Ectodermal cell (in vitro differentiated cells): ENCODE measurements around the gene USP17L21.
"Not testable (repeated sequence)": the region's sequence is repeated elsewhere in the genome, so short reads cannot be mapped to it uniquely, and the experiment has no call there.

ENCODE experiments used
- H3K27ac ChIP-seq: 2 replicates; pipeline ENCODE4 v1.7.0; 2013; ENCODE audit warnings: mild to moderate bottlenecking, low read depth, low read length; ENCODE audit not compliant: insufficient read depth, poor library complexity, severe bottlenecking
- H3K27me3 ChIP-seq: 2 replicates; pipeline ENCODE4 v1.7.0; 2013; ENCODE audit warnings: mild to moderate bottlenecking, low read length; ENCODE audit not compliant: insufficient read depth, control insufficient read depth, poor library complexity, severe bottlenecking
- H3K36me3 ChIP-seq: one replicate; pipeline ENCODE4 v1.7.0; 2013; ENCODE audit warnings: low read length; ENCODE audit not compliant: control insufficient read depth, insufficient read depth
- H3K4me1 ChIP-seq: one replicate; pipeline ENCODE4 v1.7.0; 2013; ENCODE audit warnings: low read length; ENCODE audit not compliant: control insufficient read depth, insufficient read depth
- H3K4me3 ChIP-seq: 2 replicates; pipeline ENCODE4 v1.7.0; 2013; ENCODE audit warnings: low read depth, low read length, control low read depth; ENCODE audit not compliant: insufficient read depth
- H3K9me3 ChIP-seq: 2 replicates; pipeline ENCODE4 v1.7.0; 2013; ENCODE audit warnings: mild to moderate bottlenecking, low read length, moderate library complexity; ENCODE audit not compliant: control insufficient read depth
- WGBS, 2 experiments: methylation state at CpG; one replicate each; pipeline ENCODE4 v1.1.7; 2013; ENCODE audit warnings: missing lambda C conversion rate in 2 of 2; 5-methylcytosine and 5-hydroxymethylcytosine counted together

USP17L21 gene

GRCh38 chr4:9253078-9253477 lies 9.6 kb upstream of the USP17L21 start, which contains the start of gene USP17L19:
TSS of gene USP17L19 (plus strand) at chr4:9253378. CDS start at chr4:9253378, 0 bp downstream.
- not testable (repeated sequence) for H3K27me3 ChIP-seq, H3K36me3 ChIP-seq, H3K4me3 ChIP-seq, H3K4me1 ChIP-seq, H3K27ac ChIP-seq, H3K9me3 ChIP-seq
- WGBS, 2 experiments = no CpG with 5 or more reads among the region's 13 CpGs

GRCh38 chr4:9257824-9258223 lies 4.8 kb upstream of the USP17L21 start, which contains the start of gene USP17L20:
TSS of gene USP17L20 (plus strand) at chr4:9258124. CDS start at chr4:9258124, 0 bp downstream.
- WGBS, 2 experiments = no CpG with 5 or more reads among the region's 15 CpGs
- H3K4me1 ChIP-seq, H3K36me3 ChIP-seq, H3K4me3 ChIP-seq, H3K27me3 ChIP-seq, H3K9me3 ChIP-seq, H3K27ac ChIP-seq: not testable (repeated sequence)

DNA sequence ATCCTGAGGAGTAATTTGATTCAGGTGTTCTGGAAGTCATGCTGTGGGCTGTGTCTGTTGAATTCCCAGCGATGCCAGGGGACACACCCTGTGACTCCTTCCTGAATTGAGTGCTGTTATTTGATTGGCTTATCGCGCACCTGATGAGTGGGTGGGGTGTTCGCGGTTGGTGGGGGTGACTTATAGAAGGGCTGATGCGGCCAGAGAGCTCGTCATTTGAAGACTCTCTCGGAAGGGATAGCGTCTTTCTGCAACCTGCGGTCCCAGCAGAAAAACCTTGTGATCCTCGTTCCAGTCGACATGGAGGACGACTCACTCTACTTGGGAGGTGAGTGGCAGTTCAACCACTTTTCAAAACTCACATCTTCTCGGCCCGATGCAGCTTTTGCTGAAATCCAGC lies 4.6 kb downstream of the USP17L21 start, which contains the start of gene USP17L22:
Gene USP17L22, plus strand, starts transcription at position 301 of the 400 bp plus-strand sequence. Its CDS starts 0 bp downstream, at position 301.
- H3K4me3 ChIP-seq, H3K9me3 ChIP-seq, H3K27ac ChIP-seq, H3K36me3 ChIP-seq, H3K4me1 ChIP-seq, H3K27me3 ChIP-seq: not testable (repeated sequence)
- no CpG with 5 or more reads among the region's 15 CpGs for WGBS, 2 experiments

DNA sequence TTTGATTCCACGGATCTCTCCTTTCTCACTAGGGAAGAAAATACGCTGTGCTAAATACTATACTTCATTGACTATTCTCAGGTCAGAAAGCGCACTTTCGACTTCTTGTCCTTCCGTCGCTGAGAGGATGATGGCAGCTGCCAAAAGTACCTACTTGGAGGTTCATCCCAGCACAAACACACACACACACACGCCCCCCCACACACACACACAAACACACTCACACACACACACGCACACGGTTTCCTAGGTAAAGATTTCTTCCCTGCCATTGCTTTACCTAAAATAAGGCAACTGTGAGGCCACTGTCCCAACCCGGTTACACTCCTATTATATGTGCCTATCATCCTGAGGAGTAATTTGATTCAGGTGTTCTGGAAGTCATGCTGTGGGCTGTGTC lies 9.0 kb downstream of the USP17L21 start:
- H3K36me3 ChIP-seq, H3K27me3 ChIP-seq: not testable (repeated sequence)
- 63 to 71% methylated on average over 5 of the region's 10 CpGs for WGBS, 2 experiments

More for the DNA sequence above, 9.0 kb downstream of the USP17L21 start:
- not testable (repeated sequence) for H3K27ac ChIP-seq, H3K4me1 ChIP-seq, H3K9me3 ChIP-seq, H3K4me3 ChIP-seq
